GM12873 (cell line): Measurements from ENCODE around the gene ZFYVE9.

Source experiments
- TF ChIP-seq, protein P1 (sequence below): IDR thresholded peaks from 2 replicates; pipeline ENCODE4 v1.5.1; 2012; ENCODE audit warnings: low read depth, mild to moderate bottlenecking, moderate library complexity, low read length, control low read depth; ENCODE audit not compliant: insufficient read depth; ENCODE audit errors: missing control alignments

The ZFYVE9 gene

DNA sequence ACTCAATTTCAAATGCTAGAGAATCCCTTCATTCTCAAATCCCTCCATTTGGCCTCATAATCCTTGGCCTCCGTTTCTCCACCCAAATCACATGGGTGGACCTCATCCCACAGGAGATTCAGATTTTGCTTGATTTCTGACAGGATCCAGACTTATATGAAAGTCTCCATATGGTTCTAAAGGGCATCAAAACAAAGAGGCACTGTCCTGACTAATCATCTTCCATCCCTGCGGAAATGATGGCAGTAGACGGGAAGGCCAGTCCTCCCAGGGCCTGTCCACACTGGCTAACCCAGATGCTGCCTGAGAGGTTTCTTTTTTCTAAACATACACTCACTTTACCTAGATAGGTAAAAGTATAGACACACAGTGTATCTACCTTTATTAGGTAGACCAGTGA, 243.5 kb downstream of the ZFYVE9 start:
- TF ChIP-seq, protein P1, sequence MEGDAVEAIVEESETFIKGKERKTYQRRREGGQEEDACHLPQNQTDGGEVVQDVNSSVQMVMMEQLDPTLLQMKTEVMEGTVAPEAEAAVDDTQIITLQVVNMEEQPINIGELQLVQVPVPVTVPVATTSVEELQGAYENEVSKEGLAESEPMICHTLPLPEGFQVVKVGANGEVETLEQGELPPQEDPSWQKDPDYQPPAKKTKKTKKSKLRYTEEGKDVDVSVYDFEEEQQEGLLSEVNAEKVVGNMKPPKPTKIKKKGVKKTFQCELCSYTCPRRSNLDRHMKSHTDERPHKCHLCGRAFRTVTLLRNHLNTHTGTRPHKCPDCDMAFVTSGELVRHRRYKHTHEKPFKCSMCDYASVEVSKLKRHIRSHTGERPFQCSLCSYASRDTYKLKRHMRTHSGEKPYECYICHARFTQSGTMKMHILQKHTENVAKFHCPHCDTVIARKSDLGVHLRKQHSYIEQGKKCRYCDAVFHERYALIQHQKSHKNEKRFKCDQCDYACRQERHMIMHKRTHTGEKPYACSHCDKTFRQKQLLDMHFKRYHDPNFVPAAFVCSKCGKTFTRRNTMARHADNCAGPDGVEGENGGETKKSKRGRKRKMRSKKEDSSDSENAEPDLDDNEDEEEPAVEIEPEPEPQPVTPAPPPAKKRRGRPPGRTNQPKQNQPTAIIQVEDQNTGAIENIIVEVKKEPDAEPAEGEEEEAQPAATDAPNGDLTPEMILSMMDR, result no peak

DNA sequence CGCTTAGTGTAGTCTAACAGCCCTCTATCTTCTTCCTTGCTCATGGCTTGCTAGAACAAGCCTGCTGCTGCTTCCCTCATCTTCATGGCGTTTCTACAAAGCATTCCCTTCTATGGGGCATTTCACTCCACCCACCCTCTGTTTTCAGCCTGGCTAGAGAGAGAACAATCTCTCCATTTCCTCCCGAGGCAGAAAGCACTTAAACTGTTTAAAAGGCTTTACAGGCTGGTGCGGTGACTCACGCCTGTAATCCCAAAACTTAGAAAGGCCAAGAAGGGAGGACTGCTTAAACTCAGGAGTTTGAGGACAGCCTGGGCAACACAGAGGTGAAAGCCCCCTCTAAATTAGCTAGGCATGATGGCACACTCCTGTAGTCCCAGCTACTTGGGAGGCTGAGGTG, 244.6 kb downstream of the ZFYVE9 start:
- TF ChIP-seq, protein P1, result no peak

DNA sequence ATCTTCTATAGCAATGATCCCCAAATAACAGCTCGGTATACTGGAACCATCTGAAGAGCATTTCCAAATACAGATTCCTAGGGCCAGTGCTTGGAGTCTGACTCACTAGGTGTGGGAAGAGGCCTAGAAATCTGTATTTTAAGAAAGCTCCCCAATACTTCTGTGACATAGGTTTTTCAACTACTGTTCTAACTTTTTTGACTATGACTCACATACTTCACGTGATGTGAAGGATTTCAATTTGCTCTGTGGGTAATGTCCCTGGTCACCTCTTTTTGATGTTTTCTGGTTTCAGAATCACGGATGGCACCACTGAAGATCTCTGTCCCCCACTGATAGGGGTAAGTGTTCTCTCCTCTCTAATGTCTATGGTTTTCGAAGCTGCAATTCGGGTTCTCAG, 251.3 kb downstream of the ZFYVE9 start:
- TF ChIP-seq, protein P1, result no peak
